Spleen (tissue), 11 donors: ENCODE results near the gene FBN3. TPM values are rescaled to one million over a fixed set of nuclear protein-coding genes. Genes with fewer than 3 reads are reported as not detected.

ENCODE experiments used
- DNase-seq: peaks from one replicate; pipeline ENCODE4 v3.0.0-alpha.2; 2020
- H3K27ac ChIP-seq, 8 donors: fragments of 200-600 bp; sonication (generic) in 7 of 8; 1 replicate in 4 of 8; 2 replicates in 4 of 8; pipeline versions ENCODE4 v1.5.0 to v1.8.0; 2016 to 2021; ENCODE audit warnings: inconsistent platforms in 4 of 8, mild to moderate bottlenecking in 4 of 8, moderate library complexity in 1 of 8
- H3K27me3 ChIP-seq, 7 donors: fragments of 200-600 bp; sonication (generic) in 6 of 7; replicated peaks in 1 of 7; 1 replicate in 4 of 7; 2 replicates in 3 of 7; pipeline versions ENCODE4 v1.5.0 to v1.8.0; 2016 to 2021; ENCODE audit warnings: inconsistent platforms in 3 of 7, mild to moderate bottlenecking in 1 of 7
- H3K36me3 ChIP-seq, 6 donors: fragments of 200-600 bp; sonication (generic) in 5 of 6; 1 replicate in 4 of 6; 2 replicates in 2 of 6; pipeline versions ENCODE4 v1.5.0 to v1.8.0; 2016 to 2021; ENCODE audit warnings: inconsistent platforms in 2 of 6
- H3K4me1 ChIP-seq, 6 donors: fragments of 200-600 bp; sonication (generic) in 5 of 6; 1 replicate in 3 of 6; 2 replicates in 3 of 6; pipeline versions ENCODE4 v1.5.0 to v1.8.0; 2016 to 2021; ENCODE audit warnings: inconsistent platforms in 3 of 6
- H3K4me3 ChIP-seq, 8 donors: fragments of 200-600 bp; sonication (generic) in 7 of 8; 1 replicate in 4 of 8; 2 replicates in 4 of 8; pipeline versions ENCODE4 v1.5.0 to v1.8.0; 2016 to 2021; ENCODE audit warnings: inconsistent platforms in 4 of 8, mild to moderate bottlenecking in 4 of 8, moderate library complexity in 2 of 8
- H3K9me3 ChIP-seq, 8 donors: fragments of 200-600 bp; sonication (generic) in 7 of 8; 1 replicate in 4 of 8; 2 replicates in 4 of 8; pipeline versions ENCODE4 v1.5.0 to v1.8.0; 2016 to 2021; ENCODE audit warnings: inconsistent platforms in 4 of 8
- CTCF ChIP-seq, 11 experiments: fragments of 200-600 bp in 7 of 11; fragments of 450-650 bp in 4 of 11; sonication (generic) in 4 of 11; IDR thresholded peaks in 8 of 11; conservative IDR thresholded peaks in 3 of 11; 1 replicate in 7 of 11; 2 replicates in 4 of 11; pipeline versions ENCODE4 v1.4.0 to v1.8.0; 2016 to 2021; ENCODE audit warnings: antibody characterized with exemption in 11 of 11, inconsistent platforms in 4 of 11, mild to moderate bottlenecking in 1 of 11
- POLR2A ChIP-seq, 3 donors: fragments of 450-650 bp; IDR thresholded peaks; one replicate each; pipeline ENCODE4 v1.5.1; 2017; ENCODE audit warnings: antibody characterized with exemption in 3 of 3, mild to moderate bottlenecking in 1 of 3
- POLR2AphosphoS5 ChIP-seq, 3 donors: sonication (generic); formaldehyde crosslinking; IDR thresholded peaks; one replicate each; pipeline ENCODE4 v1.5.1; 2017; ENCODE audit warnings: antibody characterized with exemption in 3 of 3
- WGBS, 5 donors: extraction: QIAGEN DNeasy Blood & Tissue Kit in 3 of 5; methylation state at CpG; one replicate each; pipeline versions ENCODE4 v1.1.5 to v1.1.7; 2013 to 2018; 5-methylcytosine and 5-hydroxymethylcytosine counted together
- intact Hi-C: fragments of 100-400 bp; cut with DNase I; formaldehyde crosslinking; loops from one replicate; pipeline ENCODE4 v1.15.0; 2023; ENCODE audit warnings: low total_unique reads
- polyA plus RNA-seq, 3 donors: library from polyadenylated mRNA; stranded (reverse); fragments of 200-250 nt; gene quantifications; one replicate each; pipeline ENCODE4 v1.2.1, GENCODE V29; 2013
- total RNA-seq, 7 donors: library from RNA; depleted of rRNA in 3 of 7; stranded (reverse); fragments of >200 nt in 3 of 7; fragmentation: NEBNext Ultra II Directional in 4 of 7; extraction: Animal tissue kit (Norgen Biotek cat#: 25700) in 4 of 7; gene quantifications; one replicate each; pipeline versions ENCODE4 v1.1.0 to v1.2.1, GENCODE V29; 2016 to 2021
- donor health status: healthy with polysubstance abuse.
- donor health status: DM: no; HTN: no; CAD: no; lungs with moderate emphysema.
- donor health status: DM: no; HTN: no; CAD: no.
- donor health status: Bipolar disorder and iron deficiency.
- donor health status: healthy.
- donor health status: DM: no; HTN: no; CAD: no.
- donor health status: DM: yes; HTN: yes; CAD: no.

The FBN3 gene
- total and polyA plus RNA-seq, 10 donors = 0.02 TPM; not detected in 9

- intact Hi-C loops = no loop called here
- Histone ChIP-seq H3K4me1 (peaks cover 0 to 20% (median 15%) of the 10 kb centered on the region in 6 donors), H3K36me3 (no peaks in the 10 kb centered on the region), H3K4me3 (no peak overlapping the region), H3K9me3 (no peaks in the 10 kb centered on the region), H3K27me3 (peaks cover 0 to 85% (median 43%) of the 10 kb centered on the region in 7 donors), H3K27ac (no peak overlapping the region)
- WGBS, 5 donors = 71 to 80% (median 75%) methylated on average over 15 to 27 of the region's 27 CpGs
- DNase-seq = no peak
- TF ChIP-seq POLR2A (IDR thresholded peaks at IDR 0.05) = no peak
- TF ChIP-seq POLR2AphosphoS5 (IDR thresholded peaks at IDR 0.05) = no peak
- TF ChIP-seq CTCF (IDR thresholded peaks at IDR 0.05 in 8 of 11, conservative IDR thresholded peaks at IDR 0.05 in 3 of 11) = no peak
Observed at GRCh38 chr19:8146877-8147581, 2.4 kb downstream of the FBN3 start.

- Histone ChIP-seq H3K36me3 (no peaks in the 10 kb centered on the region), H3K4me3 (no peak overlapping the region), H3K9me3 (no peaks in the 10 kb centered on the region), H3K27me3 (peaks cover 0 to 60% (median 27%) of the 10 kb centered on the region in 7 donors), H3K4me1 (peaks cover 0 to 24% (median 13%) of the 10 kb centered on the region in 6 donors), H3K27ac (no peak overlapping the region)
- no peak for DNase-seq
- intact Hi-C loops = no loop called here
- 76 to 81% (median 80%) methylated on average over 12 to 14 of the region's 14 CpGs for WGBS, 5 donors
- TF ChIP-seq POLR2A (IDR thresholded peaks at IDR 0.05) = no peak
- TF ChIP-seq POLR2AphosphoS5 (IDR thresholded peaks at IDR 0.05) = no peak
- TF ChIP-seq CTCF (IDR thresholded peaks at IDR 0.05 in 8 of 11, conservative IDR thresholded peaks at IDR 0.05 in 3 of 11) = no peak
Observed at GRCh38 chr19:8144273-8144995, 5.0 kb downstream of the FBN3 start.

- Histone ChIP-seq H3K4me3 (no peak overlapping the region), H3K4me1 (peaks cover 0 to 10% (median under 1%) of the 10 kb centered on the region in 6 donors), H3K36me3 (no peaks in the 10 kb centered on the region), H3K27me3 (peaks cover 0 to 46% (median 13%) of the 10 kb centered on the region in 7 donors), H3K27ac (no peak overlapping the region), H3K9me3 (no peaks in the 10 kb centered on the region)
- intact Hi-C loops = no loop called here
- DNase-seq = no peak
- 73 to 81% (median 77%) methylated on average over 10 of the region's 10 CpGs for WGBS, 5 donors
- TF ChIP-seq POLR2AphosphoS5 (IDR thresholded peaks at IDR 0.05) = no peak
- TF ChIP-seq CTCF (IDR thresholded peaks at IDR 0.05 in 8 of 11, conservative IDR thresholded peaks at IDR 0.05 in 3 of 11) = no peak
- TF ChIP-seq POLR2A (IDR thresholded peaks at IDR 0.05) = no peak
Observed at GRCh38 chr19:8143041-8143440, 6.4 kb downstream of the FBN3 start.

GRCh38 chr19:8142513-8142900 is 6.9 kb downstream of the FBN3 start:
- 69 to 77% (median 75%) methylated on average over 6 of the region's 6 CpGs for WGBS, 5 donors

More at GRCh38 chr19:8142513-8142900, 6.9 kb downstream of the FBN3 start:
- no peak overlapping the region for H3K4me3 ChIP-seq
- H3K9me3 ChIP-seq = no peaks in the 10 kb centered on the region
- no peaks in the 10 kb centered on the region for H3K36me3 ChIP-seq
- TF ChIP-seq POLR2A (IDR thresholded peaks at IDR 0.05) (no peak), POLR2AphosphoS5 (IDR thresholded peaks at IDR 0.05) (no peak), CTCF (IDR thresholded peaks at IDR 0.05 in 8 of 11, conservative IDR thresholded peaks at IDR 0.05 in 3 of 11) (no peak)
- peaks cover 0 to 9% (median 0%) of the 10 kb centered on the region in 6 donors for H3K4me1 ChIP-seq
- DNase-seq = no peak
- intact Hi-C loops = no loop called here
- no peak overlapping the region for H3K27ac ChIP-seq
- peaks cover 0 to 40% (median 7%) of the 10 kb centered on the region in 7 donors for H3K27me3 ChIP-seq
